Smooth muscle cell (in vitro differentiated cells): Measurements from ENCODE around the gene MGMT. TPM values are rescaled to one million over a fixed set of nuclear protein-coding genes. Genes with fewer than 3 reads are reported as not detected.

ENCODE experiments used
- DNase-seq: peaks from one replicate; lab custom pipeline; 2025; ENCODE audit not compliant: unreplicated experiment; lab: John Stamatoyannopoulos, UW
- H2AFZ ChIP-seq: fragments of 200-600 bp; sonication (generic); 2 replicates; pipeline ENCODE4 v1.6.0; 2016; ENCODE audit warnings: antibody characterized with exemption, low read depth, mild to moderate bottlenecking
- H3F3A ChIP-seq: fragments of 200-600 bp; sonication (generic); 2 replicates; pipeline ENCODE4 v1.6.0; 2017; ENCODE audit warnings: antibody characterized with exemption, low read depth
- H3K27ac ChIP-seq: fragments of 200-600 bp; sonication (generic); 2 replicates; pipeline ENCODE4 v1.5.1; 2016; ENCODE audit warnings: low read depth, mild to moderate bottlenecking
- H3K27me3 ChIP-seq: fragments of 200-600 bp; sonication (generic); 2 replicates; pipeline ENCODE4 v1.6.1; 2016; ENCODE audit warnings: low read depth, mild to moderate bottlenecking
- H3K36me3 ChIP-seq: fragments of 200-600 bp; sonication (generic); 2 replicates; pipeline ENCODE4 v1.5.1; 2016; ENCODE audit warnings: low read depth
- H3K4me1 ChIP-seq: fragments of 200-600 bp; sonication (generic); 2 replicates; pipeline ENCODE4 v1.5.1; 2016; ENCODE audit warnings: low read depth
- H3K4me2 ChIP-seq: fragments of 200-600 bp; sonication (generic); 2 replicates; pipeline ENCODE4 v1.6.0; 2016; ENCODE audit warnings: mild to moderate bottlenecking
- H3K4me3 ChIP-seq: fragments of 200-600 bp; sonication (generic); 2 replicates; pipeline ENCODE4 v1.5.1; 2016; ENCODE audit warnings: mild to moderate bottlenecking
- H3K79me2 ChIP-seq: fragments of 200-600 bp; sonication (generic); 2 replicates; pipeline ENCODE4 v1.6.0; 2016; ENCODE audit warnings: low read depth, mild to moderate bottlenecking
- H3K9ac ChIP-seq: fragments of 200-600 bp; sonication (generic); 2 replicates; pipeline ENCODE4 v1.6.0; 2016; ENCODE audit warnings: low read depth
- H3K9me3 ChIP-seq: fragments of 200-600 bp; sonication (generic); replicated peaks from 2 replicates; pipeline ENCODE4 v1.5.1; 2016; ENCODE audit warnings: low read depth
- H4K20me1 ChIP-seq: fragments of 200-600 bp; sonication (generic); 2 replicates; pipeline ENCODE4 v1.6.0; 2016; ENCODE audit warnings: low read depth
- WGBS: methylation state at CpG from one replicate; pipeline ENCODE4 v1.1.7; 2016; ENCODE audit warnings: low lambda C conversion rate; 5-methylcytosine and 5-hydroxymethylcytosine counted together
- polyA plus RNA-seq: library from polyadenylated mRNA; unstranded; fragments of >200 nt; fragmentation: Nextera tagmentation; extraction: Ambion mirVana; gene quantifications from 2 replicates; pipeline ENCODE4 v1.2.1, GENCODE V29; 2016
- total RNA-seq: library from RNA; depleted of rRNA; stranded (reverse); fragments of >200 nt; gene quantifications from 2 replicates; pipeline ENCODE4 v1.2.3, GENCODE V29; 2014
- TF ChIP-seq, protein P1 (sequence below): fragments of 200-600 bp; sonication (generic); IDR thresholded peaks from 2 replicates; pipeline ENCODE4 v1.5.1; 2017; ENCODE audit warnings: borderline replicate concordance, mild to moderate bottlenecking, antibody characterized with exemption; ENCODE audit not compliant: insufficient read depth, poor library complexity, severe bottlenecking

Gene MGMT
- total and polyA plus RNA-seq, 2 experiments from 2014 or later: 21.0 to 33.0 TPM

DNA sequence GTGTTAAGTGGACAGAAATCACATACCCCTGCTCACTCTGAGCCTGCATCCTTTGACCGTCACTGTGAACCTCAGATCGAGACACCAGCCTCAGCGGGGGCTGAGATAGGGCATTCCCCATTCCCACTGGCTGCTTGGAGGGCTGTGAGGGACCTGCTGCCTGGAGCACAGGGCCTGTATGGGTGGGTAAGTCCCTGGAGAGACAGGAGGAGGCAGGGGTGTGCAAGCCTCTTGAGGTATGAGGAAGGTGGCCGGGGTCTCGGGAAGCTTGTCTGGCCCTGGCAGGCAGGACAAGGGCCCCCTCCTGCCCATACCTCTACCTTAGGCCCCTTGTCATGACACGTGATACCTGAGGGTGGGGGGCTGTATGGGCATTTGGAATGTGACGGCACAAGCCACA is 187.4 kb downstream of the MGMT start:
- TF ChIP-seq, protein P1, sequence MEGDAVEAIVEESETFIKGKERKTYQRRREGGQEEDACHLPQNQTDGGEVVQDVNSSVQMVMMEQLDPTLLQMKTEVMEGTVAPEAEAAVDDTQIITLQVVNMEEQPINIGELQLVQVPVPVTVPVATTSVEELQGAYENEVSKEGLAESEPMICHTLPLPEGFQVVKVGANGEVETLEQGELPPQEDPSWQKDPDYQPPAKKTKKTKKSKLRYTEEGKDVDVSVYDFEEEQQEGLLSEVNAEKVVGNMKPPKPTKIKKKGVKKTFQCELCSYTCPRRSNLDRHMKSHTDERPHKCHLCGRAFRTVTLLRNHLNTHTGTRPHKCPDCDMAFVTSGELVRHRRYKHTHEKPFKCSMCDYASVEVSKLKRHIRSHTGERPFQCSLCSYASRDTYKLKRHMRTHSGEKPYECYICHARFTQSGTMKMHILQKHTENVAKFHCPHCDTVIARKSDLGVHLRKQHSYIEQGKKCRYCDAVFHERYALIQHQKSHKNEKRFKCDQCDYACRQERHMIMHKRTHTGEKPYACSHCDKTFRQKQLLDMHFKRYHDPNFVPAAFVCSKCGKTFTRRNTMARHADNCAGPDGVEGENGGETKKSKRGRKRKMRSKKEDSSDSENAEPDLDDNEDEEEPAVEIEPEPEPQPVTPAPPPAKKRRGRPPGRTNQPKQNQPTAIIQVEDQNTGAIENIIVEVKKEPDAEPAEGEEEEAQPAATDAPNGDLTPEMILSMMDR: no peak
- Histone ChIP-seq H3K36me3 (no peaks in the 10 kb centered on the region), H3F3A (no peaks in the 10 kb centered on the region), H3K4me2 (no peak overlapping the region), H3K4me1 (no peaks in the 10 kb centered on the region), H2AFZ (no peak overlapping the region), H3K9ac (no peak overlapping the region), H3K27ac (no peak overlapping the region), H3K9me3 (no peaks in the 10 kb centered on the region), H3K79me2 (no peaks in the 10 kb centered on the region), H4K20me1 (no peaks in the 10 kb centered on the region), H3K4me3 (no peak overlapping the region), H3K27me3 (no peaks in the 10 kb centered on the region)
- 96% methylated on average over 7 of the region's 7 CpGs for WGBS
- DNase-seq: no peak

DNA sequence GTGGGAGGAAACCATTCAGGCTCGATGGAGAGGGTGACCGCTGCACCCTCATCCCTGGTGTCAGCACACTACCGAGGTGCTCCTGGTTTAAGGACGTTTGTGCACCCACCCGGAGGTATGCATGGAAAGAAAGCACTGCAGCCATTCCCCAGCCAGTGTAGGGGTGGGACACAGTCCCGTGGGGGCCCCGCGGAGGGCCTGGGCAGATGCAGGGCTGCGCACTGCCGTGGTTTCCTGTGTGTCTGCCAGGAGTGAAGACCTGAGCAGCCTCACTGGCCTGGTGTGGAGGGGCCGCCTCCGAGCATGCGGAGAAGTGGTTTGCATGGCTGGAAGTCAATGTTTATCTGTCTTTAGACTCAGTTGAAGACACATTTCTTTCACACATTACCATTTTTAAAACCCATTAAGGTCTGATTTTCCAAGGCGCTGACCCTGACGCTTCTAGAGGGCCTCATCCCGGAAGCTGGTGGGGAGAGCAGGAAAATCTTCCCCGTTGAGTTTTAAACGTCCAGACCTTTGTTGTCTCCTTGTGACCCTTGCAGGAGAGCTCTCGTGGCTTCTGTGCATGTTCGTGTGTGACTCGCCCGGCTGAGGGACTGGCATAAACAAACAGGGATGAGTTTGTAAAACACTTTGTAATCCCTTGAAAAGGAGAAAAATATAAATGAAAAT is 188.1 kb downstream of the MGMT start:
- Histone ChIP-seq H3K4me1 (no peaks in the 10 kb centered on the region), H4K20me1 (no peaks in the 10 kb centered on the region), H3K4me3 (no peak overlapping the region), H3K4me2 (no peak overlapping the region), H3K27me3 (no peaks in the 10 kb centered on the region), H3F3A (no peaks in the 10 kb centered on the region), H3K9me3 (no peaks in the 10 kb centered on the region), H3K27ac (no peak overlapping the region), H3K36me3 (no peaks in the 10 kb centered on the region), H2AFZ (no peak overlapping the region), H3K9ac (no peak overlapping the region), H3K79me2 (no peaks in the 10 kb centered on the region)
- 65% methylated on average over 22 of the region's 22 CpGs for WGBS
- DNase-seq: no peak
- TF ChIP-seq, protein P1: no peak

DNA sequence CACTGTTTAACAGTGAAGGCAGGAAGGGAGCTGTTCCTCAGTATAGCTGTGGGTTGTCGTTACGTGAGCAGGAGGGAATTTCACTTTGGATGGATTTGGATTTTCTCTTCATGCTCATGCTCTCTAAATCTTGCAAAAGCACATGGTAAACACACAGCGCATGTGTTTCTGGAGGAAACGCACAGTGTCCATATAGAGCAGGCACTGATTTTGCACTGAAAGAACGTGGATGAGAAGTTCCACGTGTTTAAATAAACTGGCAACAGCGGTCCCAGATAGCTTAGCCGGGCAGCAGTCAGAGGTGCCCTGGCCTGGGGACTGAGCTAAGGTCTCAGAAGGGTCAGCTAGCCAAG is 188.6 kb downstream of the MGMT start:
- Histone ChIP-seq H3K36me3 (no peaks in the 10 kb centered on the region), H3K9me3 (no peaks in the 10 kb centered on the region), H3K4me1 (no peaks in the 10 kb centered on the region), H3F3A (no peaks in the 10 kb centered on the region), H3K27me3 (no peaks in the 10 kb centered on the region), H3K9ac (no peak overlapping the region), H3K4me3 (no peak overlapping the region), H2AFZ (no peak overlapping the region), H3K79me2 (no peaks in the 10 kb centered on the region), H4K20me1 (no peaks in the 10 kb centered on the region), H3K27ac (no peak overlapping the region), H3K4me2 (no peak overlapping the region)
- no peak for DNase-seq
- WGBS: 72% methylated on average over 8 of the region's 8 CpGs
- TF ChIP-seq, protein P1: no peak

DNA sequence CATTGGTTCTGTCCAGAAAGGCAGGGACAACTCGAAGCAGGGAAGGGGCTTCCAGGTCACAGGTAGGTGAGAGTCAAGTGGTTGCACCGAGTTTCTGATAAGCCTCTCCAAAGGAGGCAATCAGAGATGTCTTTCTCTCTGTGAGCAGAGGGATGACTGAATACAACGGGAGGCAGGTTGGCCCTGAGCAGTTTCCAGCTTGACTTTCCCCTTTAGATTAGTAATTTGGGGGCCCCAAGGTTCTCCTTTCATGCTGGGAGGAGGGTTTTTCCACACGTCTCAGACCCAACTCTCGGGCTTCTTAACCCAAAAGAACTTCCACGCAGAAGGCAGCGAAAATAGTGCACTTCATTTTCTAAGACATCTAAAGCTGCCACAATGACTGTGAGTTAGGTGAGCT is 189.6 kb downstream of the MGMT start:
- DNase-seq: no peak

More for the DNA sequence above, 189.6 kb downstream of the MGMT start:
- Histone ChIP-seq H3K9ac (no peak overlapping the region), H3K9me3 (no peaks in the 10 kb centered on the region), H2AFZ (no peak overlapping the region), H3K27me3 (no peaks in the 10 kb centered on the region), H3K36me3 (no peaks in the 10 kb centered on the region), H3K4me3 (no peak overlapping the region), H3K27ac (no peak overlapping the region), H3K4me1 (no peaks in the 10 kb centered on the region), H4K20me1 (no peaks in the 10 kb centered on the region), H3K4me2 (no peak overlapping the region), H3K79me2 (no peaks in the 10 kb centered on the region), H3F3A (no peaks in the 10 kb centered on the region)
- TF ChIP-seq, protein P1: no peak
- whole genome bisulfite sequencing: 90% methylated on average over 7 of the region's 7 CpGs
